ENCODE data around the gene STK17A.
"Not testable (repeated sequence)": the region's sequence is repeated elsewhere in the genome, so short reads cannot be mapped to it uniquely, and the experiment has no call there.

The STK17A gene

GRCh38 chr7:43569424-43569823 lies 13.5 kb upstream of the STK17A start:
- DNase-seq = no peak

GRCh38 chr7:43570688-43571365 lies 12.1 kb upstream of the STK17A start:
- DNase-seq = no peak

GRCh38 chr7:43572516-43573049 lies 10.3 kb upstream of the STK17A start:
- DNase-seq = peak; percentile 95

GRCh38 chr7:43573832-43574231 lies 9.1 kb upstream of the STK17A start:
- not testable (repeated sequence) for DNase-seq

- no peak for DNase-seq
These were observed 7.4 kb upstream of the STK17A start for GRCh38 chr7:43575506-43575905.

- no peak for DNase-seq
These were observed 6.7 kb upstream of the STK17A start for GRCh38 chr7:43576241-43576640.

GRCh38 chr7:43577485-43577951 lies 5.4 kb upstream of the STK17A start:
- DNase-seq = peak; percentile 90

GRCh38 chr7:43583424-43584194 lies 701 bp downstream of the STK17A start:
- peak; percentile 94 for DNase-seq

- peak; percentile 66 for DNase-seq
These were observed 1.3 kb downstream of the STK17A start for GRCh38 chr7:43584195-43584586.

- not testable (repeated sequence) for DNase-seq
These were observed 1.8 kb downstream of the STK17A start for GRCh38 chr7:43584733-43585132.

GRCh38 chr7:43585562-43585961 lies 2.7 kb downstream of the STK17A start:
- peak; percentile 74 for DNase-seq

GRCh38 chr7:43586251-43586900 lies 3.5 kb downstream of the STK17A start:
- no peak for DNase-seq

GRCh38 chr7:43588477-43589132 lies 5.7 kb downstream of the STK17A start:
- DNase-seq = no peak

- no peak for DNase-seq
These were observed 6.2 kb downstream of the STK17A start for GRCh38 chr7:43589133-43589478.

- no peak for DNase-seq
These were observed 6.8 kb downstream of the STK17A start for GRCh38 chr7:43589728-43590127.

GRCh38 chr7:43590862-43591557 lies 8.1 kb downstream of the STK17A start:
- peak; percentile 33 for DNase-seq

GRCh38 chr7:43591558-43592180 lies 8.8 kb downstream of the STK17A start:
- no peak for DNase-seq

GRCh38 chr7:43592326-43592725 lies 9.4 kb downstream of the STK17A start:
- DNase-seq = no peak

GRCh38 chr7:43593010-43593409 lies 10.1 kb downstream of the STK17A start:
- no peak for DNase-seq

GRCh38 chr7:43594020-43594419 lies 11.1 kb downstream of the STK17A start:
- DNase-seq = no peak

- not testable (repeated sequence) for DNase-seq
These were observed 13.5 kb downstream of the STK17A start for GRCh38 chr7:43596426-43596825.

GRCh38 chr7:43600056-43600455 lies 17.1 kb downstream of the STK17A start:
- no peak for DNase-seq

All from hematopoietic multipotent progenitor cell treated with erythropoietin and hydrocortisone succinate and interleukin-3 and kit ligand, for 4 days (in vitro differentiated cells).